Smooth muscle cell of the umbilical artery (primary cell): ENCODE measurements around the gene ATP13A5. TPM values are rescaled to one million over a fixed set of nuclear protein-coding genes. Genes with fewer than 3 reads are reported as not detected.

ENCODE experiments used
- total RNA-seq: library from RNA; depleted of rRNA; stranded (reverse); fragments of >200 nt; gene quantifications from 2 replicates; pipeline ENCODE4 v1.2.3, GENCODE V29; 2014

ATP13A5 gene, protein sequence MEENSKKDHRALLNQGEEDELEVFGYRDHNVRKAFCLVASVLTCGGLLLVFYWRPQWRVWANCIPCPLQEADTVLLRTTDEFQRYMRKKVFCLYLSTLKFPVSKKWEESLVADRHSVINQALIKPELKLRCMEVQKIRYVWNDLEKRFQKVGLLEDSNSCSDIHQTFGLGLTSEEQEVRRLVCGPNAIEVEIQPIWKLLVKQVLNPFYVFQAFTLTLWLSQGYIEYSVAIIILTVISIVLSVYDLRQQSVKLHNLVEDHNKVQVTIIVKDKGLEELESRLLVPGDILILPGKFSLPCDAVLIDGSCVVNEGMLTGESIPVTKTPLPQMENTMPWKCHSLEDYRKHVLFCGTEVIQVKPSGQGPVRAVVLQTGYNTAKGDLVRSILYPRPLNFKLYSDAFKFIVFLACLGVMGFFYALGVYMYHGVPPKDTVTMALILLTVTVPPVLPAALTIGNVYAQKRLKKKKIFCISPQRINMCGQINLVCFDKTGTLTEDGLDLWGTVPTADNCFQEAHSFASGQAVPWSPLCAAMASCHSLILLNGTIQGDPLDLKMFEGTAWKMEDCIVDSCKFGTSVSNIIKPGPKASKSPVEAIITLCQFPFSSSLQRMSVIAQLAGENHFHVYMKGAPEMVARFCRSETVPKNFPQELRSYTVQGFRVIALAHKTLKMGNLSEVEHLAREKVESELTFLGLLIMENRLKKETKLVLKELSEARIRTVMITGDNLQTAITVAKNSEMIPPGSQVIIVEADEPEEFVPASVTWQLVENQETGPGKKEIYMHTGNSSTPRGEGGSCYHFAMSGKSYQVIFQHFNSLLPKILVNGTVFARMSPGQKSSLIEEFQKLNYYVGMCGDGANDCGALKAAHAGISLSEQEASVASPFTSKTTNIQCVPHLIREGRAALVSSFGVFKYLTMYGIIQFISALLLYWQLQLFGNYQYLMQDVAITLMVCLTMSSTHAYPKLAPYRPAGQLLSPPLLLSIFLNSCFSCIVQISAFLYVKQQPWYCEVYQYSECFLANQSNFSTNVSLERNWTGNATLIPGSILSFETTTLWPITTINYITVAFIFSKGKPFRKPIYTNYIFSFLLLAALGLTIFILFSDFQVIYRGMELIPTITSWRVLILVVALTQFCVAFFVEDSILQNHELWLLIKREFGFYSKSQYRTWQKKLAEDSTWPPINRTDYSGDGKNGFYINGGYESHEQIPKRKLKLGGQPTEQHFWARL
- total RNA-seq = not detected in 2 replicates

GRCh38 chr3:193378706-193379105 lies at the start of gene ATP13A5:
Gene ATP13A5 (minus strand): TSS chr3:193378753. CDS start chr3:193378725, 28 bp downstream.

GRCh38 chr3:193240850-193241706 lies 137.5 kb downstream of the ATP13A5 start, which contains the start of gene PLAAT1:
Gene PLAAT1 (plus strand): TSS chr3:193241222. CDS start chr3:193255651, 14,429 bp downstream.

Other genes starting within 250 kb of the ATP13A5 start
- gene PLAAT1, start 137.5 kb downstream of the ATP13A5 start, total RNA-seq = 0.23 and 1.8 TPM in 2 replicates
- 0.46 and 0.89 TPM in 2 replicates for gene ATP13A4, start 176.1 kb upstream of the ATP13A5 start, total RNA-seq
- gene OPA1, start 214.5 kb upstream of the ATP13A5 start, total RNA-seq = 74.5 and 116 TPM in 2 replicates